Urothelium cell line (cell line): Measurements from ENCODE around the gene CISTR.
"Not testable (repeated sequence)": the region's sequence is repeated elsewhere in the genome, so short reads cannot be mapped to it uniquely, and the experiment has no call there.

Experiments
- DNase-seq: peaks from one replicate; pipeline ENCODE4 v3.0.0; 2011; ENCODE audit warnings: low spot score, mixed read lengths
- FAIRE-seq: peaks from 2 replicates; lab custom pipeline; 2011; peaks lifted over from hg19 to GRCh38; lab: Jason Lieb, UNC

The CISTR gene

GRCh38 chr12:53751336-53752191 is at the start of gene CISTR:
Gene CISTR, minus strand, starts transcription at chr12:53751979.
- no peak for DNase-seq
- FAIRE-seq, result no peak

- FAIRE-seq (no peak), DNase-seq (peak; percentile 89)
These were observed 46.8 kb upstream of the CISTR start for GRCh38 chr12:53798575-53798974.

GRCh38 chr12:53795927-53796326 is 44.1 kb upstream of the CISTR start:
- FAIRE-seq, result no peak
- DNase-seq, result no peak

GRCh38 chr12:53793221-53793620 is 41.4 kb upstream of the CISTR start:
- FAIRE-seq (no peak), DNase-seq (no peak)

GRCh38 chr12:53791735-53792326 is 40.1 kb upstream of the CISTR start:
- FAIRE-seq, result no peak
- DNase-seq, result no peak

- FAIRE-seq (no peak), DNase-seq (no peak)
These were observed 37.8 kb upstream of the CISTR start for GRCh38 chr12:53789570-53789969.

- DNase-seq, result no peak
- FAIRE-seq, result no peak
These were observed 37.1 kb upstream of the CISTR start for GRCh38 chr12:53788892-53789291.

- DNase-seq (no peak), FAIRE-seq (no peak)
These were observed 34.6 kb upstream of the CISTR start for GRCh38 chr12:53786411-53786810.

- FAIRE-seq (no peak), DNase-seq (no peak)
These were observed 33.4 kb upstream of the CISTR start for GRCh38 chr12:53785161-53785560.

- FAIRE-seq (no peak), DNase-seq (no peak)
These were observed 30.4 kb upstream of the CISTR start for GRCh38 chr12:53782093-53782703.

GRCh38 chr12:53781228-53781801 is 29.5 kb upstream of the CISTR start:
- DNase-seq, result no peak

GRCh38 chr12:53780323-53780722 is 28.5 kb upstream of the CISTR start:
- FAIRE-seq (no peak), DNase-seq (no peak)

More at GRCh38 chr12:53781228-53781801, 29.5 kb upstream of the CISTR start:
- no peak for FAIRE-seq

- not testable (repeated sequence) for DNase-seq, FAIRE-seq
These were observed 27.9 kb upstream of the CISTR start for GRCh38 chr12:53779679-53780078.

GRCh38 chr12:53777936-53778644 is 26.3 kb upstream of the CISTR start:
- DNase-seq (no peak), FAIRE-seq (no peak)

- FAIRE-seq (no peak), DNase-seq (no peak)
These were observed 25.6 kb upstream of the CISTR start for GRCh38 chr12:53777412-53777811.

GRCh38 chr12:53776872-53777271 is 25.1 kb upstream of the CISTR start:
- FAIRE-seq (no peak), DNase-seq (no peak)

GRCh38 chr12:53775478-53776145 is 23.8 kb upstream of the CISTR start:
- FAIRE-seq, result no peak
- DNase-seq, result no peak

- no peak for FAIRE-seq
- peak; percentile 73 for DNase-seq
These were observed 18.5 kb upstream of the CISTR start for GRCh38 chr12:53770281-53770680.

- no peak for FAIRE-seq
- no peak for DNase-seq
These were observed 17.2 kb upstream of the CISTR start for GRCh38 chr12:53768976-53769375.

- DNase-seq, result no peak
- FAIRE-seq, result no peak
These were observed 15.1 kb upstream of the CISTR start for GRCh38 chr12:53766881-53767280.
